ENCODE results near the gene TMEM86B.
"Not testable (repeated sequence)": the region's sequence is repeated elsewhere in the genome, so short reads cannot be mapped to it uniquely, and the experiment has no call there.

DNA sequence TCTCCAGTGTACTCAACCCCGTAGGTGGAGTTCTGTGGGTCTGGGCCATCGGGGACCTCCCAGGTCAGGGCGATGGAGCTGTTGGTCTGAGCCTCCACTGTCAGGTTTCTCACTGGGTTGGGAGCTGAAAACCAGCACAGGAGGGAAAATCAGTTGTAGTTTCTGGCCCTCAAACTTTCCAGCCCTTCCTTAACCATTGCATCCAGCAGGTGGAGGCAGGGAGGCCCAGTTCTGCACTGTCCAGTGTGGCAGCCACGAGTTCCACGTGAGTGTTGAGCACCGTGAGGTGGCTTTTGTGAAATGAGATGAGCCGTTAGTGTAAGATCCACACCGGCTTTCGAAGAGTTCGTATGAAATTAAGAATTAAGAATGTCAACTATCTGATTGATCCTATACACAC, 26.4 kb downstream of the TMEM86B start:
- TF ChIP-seq, protein P1, sequence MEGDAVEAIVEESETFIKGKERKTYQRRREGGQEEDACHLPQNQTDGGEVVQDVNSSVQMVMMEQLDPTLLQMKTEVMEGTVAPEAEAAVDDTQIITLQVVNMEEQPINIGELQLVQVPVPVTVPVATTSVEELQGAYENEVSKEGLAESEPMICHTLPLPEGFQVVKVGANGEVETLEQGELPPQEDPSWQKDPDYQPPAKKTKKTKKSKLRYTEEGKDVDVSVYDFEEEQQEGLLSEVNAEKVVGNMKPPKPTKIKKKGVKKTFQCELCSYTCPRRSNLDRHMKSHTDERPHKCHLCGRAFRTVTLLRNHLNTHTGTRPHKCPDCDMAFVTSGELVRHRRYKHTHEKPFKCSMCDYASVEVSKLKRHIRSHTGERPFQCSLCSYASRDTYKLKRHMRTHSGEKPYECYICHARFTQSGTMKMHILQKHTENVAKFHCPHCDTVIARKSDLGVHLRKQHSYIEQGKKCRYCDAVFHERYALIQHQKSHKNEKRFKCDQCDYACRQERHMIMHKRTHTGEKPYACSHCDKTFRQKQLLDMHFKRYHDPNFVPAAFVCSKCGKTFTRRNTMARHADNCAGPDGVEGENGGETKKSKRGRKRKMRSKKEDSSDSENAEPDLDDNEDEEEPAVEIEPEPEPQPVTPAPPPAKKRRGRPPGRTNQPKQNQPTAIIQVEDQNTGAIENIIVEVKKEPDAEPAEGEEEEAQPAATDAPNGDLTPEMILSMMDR (conservative IDR thresholded peaks at IDR 0.05): peak; percentile 47; the same call in 1 of the 2 replicates
- not testable (repeated sequence) for TF ChIP-seq EZH2 (IDR thresholded peaks at IDR 0.05; ENCODE audit: low read depth)

Measured in PC-9 (cell line).